HCT116 (cell line): ENCODE measurements around the gene TPD52L2. TPM values are rescaled to one million over a fixed set of nuclear protein-coding genes. Genes with fewer than 3 reads are reported as not detected.
"Not testable (repeated sequence)": the region's sequence is repeated elsewhere in the genome, so short reads cannot be mapped to it uniquely, and the experiment has no call there.

Experiments
- ATAC-seq: fragments of 200-7000 bp; cut with Tn5 transposase; 2 replicates; pipeline ENCODE4 v1.9.1; 2020; ENCODE audit warnings: mild to moderate bottlenecking, moderate library complexity
- BruUV-seq: library from RNA; stranded (reverse); fragments of 400-500 nt; replicated peaks from 2 replicates; lab custom pipeline; 2021; lab: Mats Ljungman, UMichigan
- CTCF ChIA-PET: fragments of 300-600 bp; sonication (Branson Sonifier 250); formaldehyde crosslinking; loops from one replicate; lab custom pipeline; 2021; ENCODE audit warnings: antibody characterized with exemption; lab: Charles Lee
- POLR2A ChIA-PET: fragments of 300-600, 350-600 bp; sonication (Branson Sonifier 250); formaldehyde crosslinking; loops from one replicate; lab custom pipeline; 2021; ENCODE audit warnings: antibody characterized with exemption; lab: Charles Lee
- RAD21 ChIA-PET, 2 experiments: fragments of 300-600 bp; sonication (Branson Sonifier 250); formaldehyde crosslinking; loops; one replicate each; lab custom pipeline; 2023; ENCODE audit warnings: low total read pairs in 2 of 2; ENCODE audit not compliant: uncharacterized antibody in 2 of 2, unreplicated experiment in 2 of 2, low non-redundant PET in 1 of 2; lab: Charles Lee
- DNase-seq: peaks from one replicate; pipeline ENCODE4 v3.0.0-alpha.2; 2010; ENCODE audit warnings: low read depth, low spot score
- H2AFZ ChIP-seq: fragments of 200-600 bp; shearing (Covaris generic), sonication (generic); 2 replicates; pipeline ENCODE4 v1.6.1; 2017; ENCODE audit warnings: low read depth, mixed run types, mixed read lengths, antibody characterized with exemption, low read length; ENCODE audit not compliant: poor library complexity, severe bottlenecking
- H3K27ac ChIP-seq: 2 replicates; pipeline ENCODE4 v1.5.1; 2012; ENCODE audit warnings: low read depth, low read length
- H3K27me3 ChIP-seq: fragments of 200-600 bp; sonication (generic); 2 replicates; pipeline ENCODE4 v1.6.1; 2016; ENCODE audit warnings: mixed run types, low read length, mixed read lengths; ENCODE audit not compliant: insufficient read depth
- H3K36me3 ChIP-seq, 2 experiments: fragments of 200-500 bp in 1 of 2; fragments of 200-600 bp in 1 of 2; sonication (Bioruptor generic) in 1 of 2; sonication (generic) in 1 of 2; 2 replicates each; pipeline versions ENCODE4 v1.5.1 to v1.6.1; 2014 to 2016; ENCODE audit warnings: low read length in 2 of 2, inconsistent platforms in 1 of 2, mixed read lengths in 1 of 2, mixed run types in 1 of 2; ENCODE audit not compliant: insufficient read depth in 2 of 2, control insufficient read depth in 1 of 2
- H3K4me1 ChIP-seq, 2 experiments: fragments of 200-600 bp in 1 of 2; sonication (generic) in 1 of 2; 2 replicates each; pipeline versions ENCODE4 v1.5.1 to v1.6.1; 2012 to 2017; ENCODE audit warnings: low read length in 2 of 2, inconsistent platforms in 1 of 2, mild to moderate bottlenecking in 1 of 2, mixed read lengths in 1 of 2, mixed run types in 1 of 2, moderate library complexity in 1 of 2; ENCODE audit not compliant: insufficient read depth in 2 of 2, control insufficient read depth in 1 of 2
- H3K4me2 ChIP-seq: fragments of 200-600 bp; sonication (generic); 2 replicates; pipeline ENCODE4 v1.6.1; 2017; ENCODE audit warnings: mixed run types, low read length, mixed read lengths
- H3K4me3 ChIP-seq, 2 experiments: fragments of 200-600 bp in 1 of 2; sonication (generic) in 1 of 2; replicated peaks in 1 of 2; 2 replicates each; pipeline ENCODE4 v1.5.1; 2011 to 2016; ENCODE audit warnings: low read length in 2 of 2, control low read depth in 1 of 2, low read depth in 1 of 2, mild to moderate bottlenecking in 1 of 2, mixed read lengths in 1 of 2, mixed run types in 1 of 2
- H3K79me2 ChIP-seq: fragments of 200-600 bp; sonication (generic); 2 replicates; pipeline ENCODE4 v1.6.1; 2017; ENCODE audit warnings: mild to moderate bottlenecking, mixed run types, low read length, moderate library complexity, mixed read lengths; ENCODE audit not compliant: insufficient read depth
- H3K9ac ChIP-seq: fragments of 200-600 bp; sonication (generic); 2 replicates; pipeline ENCODE4 v1.6.1; 2016; ENCODE audit warnings: low read length, mixed read lengths
- H3K9me2 ChIP-seq: fragments of 200-600 bp; sonication (generic), shearing (Covaris generic); 2 replicates; pipeline ENCODE4 v1.6.1; 2017; ENCODE audit warnings: mixed run types, mild to moderate bottlenecking, moderate library complexity; ENCODE audit not compliant: insufficient read depth
- H3K9me3 ChIP-seq, 2 experiments: fragments of 200-500 bp in 1 of 2; fragments of 200-600 bp in 1 of 2; sonication (Bioruptor generic) in 1 of 2; sonication (generic) in 1 of 2; 2 replicates each; pipeline ENCODE4 v1.6.1; 2014 to 2017; ENCODE audit warnings: low read length in 2 of 2, mixed read lengths in 2 of 2, inconsistent platforms in 1 of 2, low read depth in 1 of 2, mild to moderate bottlenecking in 1 of 2, mixed run types in 1 of 2, moderate library complexity in 1 of 2; ENCODE audit not compliant: control insufficient read depth in 1 of 2, insufficient read depth in 1 of 2
- H4K20me1 ChIP-seq: fragments of 200-600 bp; sonication (generic), shearing (Covaris generic); 2 replicates; pipeline ENCODE4 v1.6.1; 2017; ENCODE audit warnings: mixed run types, mild to moderate bottlenecking, moderate library complexity; ENCODE audit not compliant: insufficient read depth
- CEBPB ChIP-seq: IDR thresholded peaks from 2 replicates; pipeline ENCODE4 v1.6.1; 2012; ENCODE audit warnings: low read depth
- SIN3A ChIP-seq: IDR thresholded peaks from 2 replicates; pipeline ENCODE4 v1.6.1; 2012; ENCODE audit warnings: low read depth
- SRF ChIP-seq: IDR thresholded peaks from 2 replicates; pipeline ENCODE4 v1.6.1; 2012; ENCODE audit warnings: low read depth
- TCF7L2 ChIP-seq: IDR thresholded peaks from 2 replicates; pipeline ENCODE4 v1.7.0; 2011; ENCODE audit warnings: borderline replicate concordance, inconsistent platforms; ENCODE audit not compliant: insufficient read depth, insufficient read length; ENCODE audit errors: extremely low read depth
- YY1 ChIP-seq: IDR thresholded peaks from 2 replicates; pipeline ENCODE4 v1.6.1; 2011; ENCODE audit warnings: low read length, low read depth, moderate library complexity, mild to moderate bottlenecking; ENCODE audit not compliant: insufficient replicate concordance; ENCODE audit errors: extremely low read depth
- ZFX ChIP-seq: fragments of 450-650 bp; IDR thresholded peaks from 2 replicates; pipeline ENCODE4 v1.6.1; 2017
- intact Hi-C: fragments of 100-400 bp; cut with micrococcal nuclease; formaldehyde crosslinking; loops from 2 replicates; pipeline ENCODE4 v1.10.0; 2022
- total RNA-seq: library from RNA; stranded (reverse); gene quantifications from one replicate; pipeline ENCODE4 v1.2.1, GENCODE V29; 2021; ENCODE audit not compliant: unreplicated experiment

The TPD52L2 gene
- total RNA-seq, 1 experiment from 2014 or later, result 149 TPM

GRCh38 chr20:63878899-63879663 is 14.0 kb downstream of the TPD52L2 start (continued):
- no peak for TF ChIP-seq SRF
- TF ChIP-seq TCF7L2, result no peak
- TF ChIP-seq YY1, result no peak
- TF ChIP-seq ZFX, result no peak
- TF ChIP-seq SIN3A, result no peak
- no peak for TF ChIP-seq CEBPB

- H3K9me2 ChIP-seq, intact Hi-C loops, CTCF ChIA-PET, H3K9ac ChIP-seq, H3K9me3 ChIP-seq, DNase-seq, H3K4me3 ChIP-seq, H3K27ac ChIP-seq, H4K20me1 ChIP-seq, H2AFZ ChIP-seq, H3K4me1 ChIP-seq, ATAC-seq, H3K4me2 ChIP-seq, BruUV-seq, RAD21 ChIA-PET, H3K27me3 ChIP-seq, POLR2A ChIA-PET: not testable (repeated sequence)
- peaks cover 29 to 48% of the 10 kb centered on the region in 2 experiments for H3K36me3 ChIP-seq
- peaks cover 89% of the 10 kb centered on the region for H3K79me2 ChIP-seq
Measured at GRCh38 chr20:63880901-63881300, 15.8 kb downstream of the TPD52L2 start.
